H1 (cell line): ENCODE measurements around the gene RIMS1.

ENCODE experiments used
- CEBPB ChIP-seq: IDR thresholded peaks from 2 replicates; pipeline ENCODE4 v1.6.1; 2012; ENCODE audit warnings: low read depth, low read length
- EZH2 ChIP-seq: fragments of 200-600 bp; sonication (generic); IDR thresholded peaks from 2 replicates; pipeline ENCODE4 v1.7.1; 2012; ENCODE audit warnings: low read depth, mild to moderate bottlenecking, moderate library complexity, low read length, inconsistent platforms; ENCODE audit not compliant: severe bottlenecking
- GABPA ChIP-seq: IDR thresholded peaks from 2 replicates; pipeline ENCODE4 v1.6.1; 2011; ENCODE audit warnings: mild to moderate bottlenecking, low read length, moderate library complexity, borderline replicate concordance; ENCODE audit not compliant: insufficient read depth
- JUN ChIP-seq: IDR thresholded peaks from 2 replicates; pipeline ENCODE4 v1.6.1; 2011; ENCODE audit warnings: low read depth, mild to moderate bottlenecking, improper control_type of control experiment, low read length
- POLR2A ChIP-seq, 2 experiments: IDR thresholded peaks; 1 replicate in 1 of 2; 2 replicates in 1 of 2; pipeline ENCODE4 v1.6.1; 2011; ENCODE audit warnings: low read depth in 2 of 2, low read length in 2 of 2, mild to moderate bottlenecking in 2 of 2; ENCODE audit errors: control extremely low read depth in 1 of 2
- POLR2AphosphoS5 ChIP-seq: IDR thresholded peaks from 2 replicates; pipeline ENCODE4 v1.6.1; 2011; ENCODE audit warnings: low read depth, low read length
- RBBP5 ChIP-seq: IDR thresholded peaks from 2 replicates; pipeline ENCODE4 v1.7.1; 2012; ENCODE audit warnings: low read depth, mild to moderate bottlenecking, inconsistent platforms, low read length, moderate library complexity, borderline replicate concordance
- TF ChIP-seq, protein P1 (sequence below), 3 experiments: IDR thresholded peaks; 1 replicate in 2 of 3; 2 replicates in 1 of 3; pipeline versions ENCODE4 v1.5.1 to v1.6.1; 2011; ENCODE audit warnings: low read length in 3 of 3, mild to moderate bottlenecking in 3 of 3, inconsistent platforms in 2 of 3, low read depth in 1 of 3, moderate library complexity in 1 of 3; ENCODE audit not compliant: insufficient read depth in 1 of 3; ENCODE audit errors: control extremely low read depth in 1 of 3
- TF ChIP-seq, protein P2 (sequence below): IDR thresholded peaks from 2 replicates; pipeline ENCODE4 v1.6.1; 2012; ENCODE audit warnings: inconsistent platforms

DNA sequence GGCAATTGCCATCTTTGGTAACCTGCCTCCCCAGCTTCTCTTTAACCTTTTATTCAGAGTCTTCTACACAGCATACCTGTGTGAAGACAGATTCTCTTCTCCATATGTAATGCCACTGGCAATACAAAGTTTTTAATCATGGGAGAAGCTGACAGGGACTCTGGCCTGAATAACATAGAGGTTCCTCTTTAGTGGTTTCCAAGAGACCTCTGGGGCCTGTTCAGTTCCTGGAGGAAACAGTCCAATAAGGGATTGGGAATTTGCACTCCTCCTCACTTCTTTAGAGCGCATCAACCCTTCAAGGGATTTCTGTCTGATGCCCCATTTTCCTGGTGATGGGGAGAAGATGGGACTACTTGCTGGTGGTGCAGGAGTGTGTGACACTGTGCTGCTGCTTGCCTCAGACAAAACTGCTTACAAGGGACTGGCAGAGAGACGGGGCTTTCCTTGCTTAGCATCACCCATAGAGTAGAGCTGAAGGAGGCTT is 1.4 kb downstream of the RIMS1 start:
- TF ChIP-seq POLR2A (IDR thresholded peaks at IDR 0.05; ENCODE audit: control extremely low read depth in 1 of 2, low read depth in 2 of 2, low read length in 2 of 2) (no peak), RBBP5 (no peak), GABPA (no peak), CEBPB (no peak), POLR2AphosphoS5 (no peak), EZH2 (no peak), JUN (no peak)
- TF ChIP-seq, protein P1, sequence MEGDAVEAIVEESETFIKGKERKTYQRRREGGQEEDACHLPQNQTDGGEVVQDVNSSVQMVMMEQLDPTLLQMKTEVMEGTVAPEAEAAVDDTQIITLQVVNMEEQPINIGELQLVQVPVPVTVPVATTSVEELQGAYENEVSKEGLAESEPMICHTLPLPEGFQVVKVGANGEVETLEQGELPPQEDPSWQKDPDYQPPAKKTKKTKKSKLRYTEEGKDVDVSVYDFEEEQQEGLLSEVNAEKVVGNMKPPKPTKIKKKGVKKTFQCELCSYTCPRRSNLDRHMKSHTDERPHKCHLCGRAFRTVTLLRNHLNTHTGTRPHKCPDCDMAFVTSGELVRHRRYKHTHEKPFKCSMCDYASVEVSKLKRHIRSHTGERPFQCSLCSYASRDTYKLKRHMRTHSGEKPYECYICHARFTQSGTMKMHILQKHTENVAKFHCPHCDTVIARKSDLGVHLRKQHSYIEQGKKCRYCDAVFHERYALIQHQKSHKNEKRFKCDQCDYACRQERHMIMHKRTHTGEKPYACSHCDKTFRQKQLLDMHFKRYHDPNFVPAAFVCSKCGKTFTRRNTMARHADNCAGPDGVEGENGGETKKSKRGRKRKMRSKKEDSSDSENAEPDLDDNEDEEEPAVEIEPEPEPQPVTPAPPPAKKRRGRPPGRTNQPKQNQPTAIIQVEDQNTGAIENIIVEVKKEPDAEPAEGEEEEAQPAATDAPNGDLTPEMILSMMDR (IDR thresholded peaks at IDR 0.05; ENCODE audit: control extremely low read depth in 1 of 3, insufficient read depth in 1 of 3, low read depth in 1 of 3, low read length in 3 of 3), result no peak
- TF ChIP-seq, protein P2, sequence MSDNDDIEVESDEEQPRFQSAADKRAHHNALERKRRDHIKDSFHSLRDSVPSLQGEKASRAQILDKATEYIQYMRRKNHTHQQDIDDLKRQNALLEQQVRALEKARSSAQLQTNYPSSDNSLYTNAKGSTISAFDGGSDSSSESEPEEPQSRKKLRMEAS, result no peak
